ENCODE results near the gene GLO1. TPM values are rescaled to one million over a fixed set of nuclear protein-coding genes. Genes with fewer than 3 reads are reported as not detected.

GLO1 gene
- total and polyA plus RNA-seq, 2 donors (not counting 1 experiment from before 2014, with no cell fraction given) = 18.5 to 31.6 TPM

GRCh38 chr6:38705924-38706323 is 3.0 kb upstream of the GLO1 start:
- peaks cover 13% of the 10 kb centered on the region for H3K4me1 Mint-ChIP-seq
- no peaks in the 10 kb centered on the region for H3K79me2 ChIP-seq (ENCODE audit: control insufficient read depth, insufficient read depth, low read length)
- H3K4me3 Mint-ChIP-seq = no peak overlapping the region
- no peak overlapping the region for H2AFZ ChIP-seq (ENCODE audit: insufficient read depth, low read depth, low read length, poor library complexity, severe bottlenecking)
- peaks cover 0 to 9% (median 6%) of the 10 kb centered on the region in 4 experiments for H3K27me3 ChIP-seq (replicated peaks in 1 of 4; ENCODE audit: control extremely low read depth in 1 of 4, control insufficient read depth in 3 of 4, insufficient read depth in 4 of 4, low read length in 3 of 4)
- POLR2A ChIA-PET = interaction anchor here (0.6 kb wide), 1 partner anchor 75 kb away, joined by 3 read pairs; no protein-coding TSS in a partner anchor
- TF ChIP-seq CTCF (IDR thresholded peaks at IDR 0.05) (no peak), EZH2 (IDR thresholded peaks at IDR 0.05; ENCODE audit: borderline replicate concordance, insufficient read depth, low read depth, low read length, poor library complexity, severe bottlenecking) (no peak)
- H3K4me3 ChIP-seq (ENCODE audit: control extremely low read depth in 1 of 5, extremely low read depth in 1 of 5, insufficient read depth in 1 of 5, low read depth in 2 of 5, low read length in 4 of 5) = no peak overlapping the region
- CTCF ChIA-PET = no interaction called here
- intact Hi-C loops (cut with micrococcal nuclease) = no loop called here
- no peak overlapping the region for H3K4me2 ChIP-seq (replicated peaks; ENCODE audit: low read depth, low read length, poor library complexity, severe bottlenecking)
- DNase-seq (no peak), ATAC-seq (ENCODE audit: low read depth) (no peak)
- no peak overlapping the region for H3K27ac Mint-ChIP-seq
- peaks cover 2% of the 10 kb centered on the region for H3K9me3 Mint-ChIP-seq (ENCODE audit: insufficient read depth)
- H4K20me1 ChIP-seq (ENCODE audit: control insufficient read depth, insufficient read depth, low read length, poor library complexity, severe bottlenecking) = no peaks in the 10 kb centered on the region
- no peak overlapping the region for H3K9ac ChIP-seq (ENCODE audit: low read length)
- H3K4me1 ChIP-seq (ENCODE audit: control insufficient read depth in 2 of 2, insufficient read depth in 2 of 2, low read length in 2 of 2) = peaks cover 3 to 5% of the 10 kb centered on the region in 2 donors
- peaks cover 21% of the 10 kb centered on the region for H3K27me3 Mint-ChIP-seq
- no peak overlapping the region for H3K27ac ChIP-seq (ENCODE audit: low read length in 2 of 2)
- WGBS (ENCODE audit: insufficient coverage) = no CpG with 5 or more reads among the region's 2 CpGs
- peaks cover 0 to 12% (median 0%) of the 10 kb centered on the region in 3 donors for H3K9me3 ChIP-seq (ENCODE audit: control extremely low read depth in 1 of 3, control insufficient read depth in 2 of 3, insufficient read depth in 1 of 3, low read length in 2 of 3)
- no peaks in the 10 kb centered on the region for H3K36me3 ChIP-seq (replicated peaks in 1 of 2; ENCODE audit: control extremely low read depth in 1 of 2, control insufficient read depth in 1 of 2, extremely low read depth in 1 of 2, insufficient read depth in 2 of 2, low read length in 1 of 2)

- no peak overlapping the region for H3K4me3 ChIP-seq (ENCODE audit: control extremely low read depth in 1 of 5, extremely low read depth in 1 of 5, insufficient read depth in 1 of 5, low read depth in 2 of 5, low read length in 4 of 5)
- no peaks in the 10 kb centered on the region for H3K36me3 ChIP-seq (replicated peaks in 1 of 2; ENCODE audit: control extremely low read depth in 1 of 2, control insufficient read depth in 1 of 2, extremely low read depth in 1 of 2, insufficient read depth in 2 of 2, low read length in 1 of 2)
- H3K27me3 Mint-ChIP-seq = peaks cover 15% of the 10 kb centered on the region
- H3K9me3 Mint-ChIP-seq (ENCODE audit: insufficient read depth) = peaks cover 10% of the 10 kb centered on the region
- peaks cover 0 to 6% (median 4%) of the 10 kb centered on the region in 4 experiments for H3K27me3 ChIP-seq (replicated peaks in 1 of 4; ENCODE audit: control extremely low read depth in 1 of 4, control insufficient read depth in 3 of 4, insufficient read depth in 4 of 4, low read length in 3 of 4)
- H3K27ac Mint-ChIP-seq = peak overlapping the region; percentile 32
- no peak for ATAC-seq (ENCODE audit: low read depth)
- POLR2A ChIA-PET = no interaction called here
- H3K79me2 ChIP-seq (ENCODE audit: control insufficient read depth, insufficient read depth, low read length) = no peaks in the 10 kb centered on the region
- DNase-seq = no peak
- no peak overlapping the region for H3K9ac ChIP-seq (ENCODE audit: low read length)
- no peak overlapping the region for H3K4me2 ChIP-seq (replicated peaks; ENCODE audit: low read depth, low read length, poor library complexity, severe bottlenecking)
- H3K4me1 ChIP-seq (ENCODE audit: control insufficient read depth in 2 of 2, insufficient read depth in 2 of 2, low read length in 2 of 2) = peaks cover 3 to 5% of the 10 kb centered on the region in 2 donors
- no peaks in the 10 kb centered on the region for H4K20me1 ChIP-seq (ENCODE audit: control insufficient read depth, insufficient read depth, low read length, poor library complexity, severe bottlenecking)
- intact Hi-C loops (cut with micrococcal nuclease) = loop anchor here (1.0 to 5.0 kb wide), 5 partner anchors 15 to 1272 kb away; partner anchors contain the start of genes BTBD9, CMTR1 and ZFAND3
- H3K27ac ChIP-seq (ENCODE audit: low read length in 2 of 2) = no peak overlapping the region
- peaks cover 13% of the 10 kb centered on the region for H3K4me1 Mint-ChIP-seq
- TF ChIP-seq EZH2 (IDR thresholded peaks at IDR 0.05; ENCODE audit: borderline replicate concordance, insufficient read depth, low read depth, low read length, poor library complexity, severe bottlenecking) = no peak
- TF ChIP-seq CTCF (IDR thresholded peaks at IDR 0.05) = no peak
- CTCF ChIA-PET = no interaction called here
- H2AFZ ChIP-seq (ENCODE audit: insufficient read depth, low read depth, low read length, poor library complexity, severe bottlenecking) = no peak overlapping the region
- no peak overlapping the region for H3K4me3 Mint-ChIP-seq
- peaks cover 0 to 12% (median 8%) of the 10 kb centered on the region in 3 donors for H3K9me3 ChIP-seq (ENCODE audit: control extremely low read depth in 1 of 3, control insufficient read depth in 2 of 3, insufficient read depth in 1 of 3, low read length in 2 of 3)
- WGBS (ENCODE audit: insufficient coverage) = 96% methylated on average over 2 of the region's 5 CpGs
Measured at GRCh38 chr6:38703949-38704590, 1.1 kb upstream of the GLO1 start.

Measured in B cell (primary cell).